ENCODE measurements around the gene RSL1D1.
A peak's percentile ranks its signal among the peaks of the same experiment; 100 is the strongest.

Gene RSL1D1

DNA sequence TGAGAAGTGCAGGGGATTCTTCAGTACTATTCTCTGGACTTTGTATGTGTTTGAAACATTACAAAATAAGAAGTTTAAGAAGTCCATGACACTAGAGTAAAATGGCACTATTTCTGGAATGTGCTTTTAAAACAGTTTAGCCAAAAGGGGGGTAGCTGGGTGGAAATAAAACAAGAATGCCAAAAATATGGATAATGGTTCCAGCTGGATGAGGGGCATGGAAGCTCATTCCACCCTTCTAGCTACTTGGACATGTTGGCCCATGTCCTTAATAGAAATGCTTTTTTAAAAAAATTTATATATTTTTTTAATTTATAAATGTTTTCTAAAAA, 67.3 kb downstream of the RSL1D1 start:
- H3K27ac ChIP-seq (ENCODE audit: low read length), result peak overlapping the region; percentile 67
- no peak overlapping the region for H3K9ac ChIP-seq (ENCODE audit: low read depth, low read length)
- H3K4me3 ChIP-seq (ENCODE audit: low read depth in 1 of 2, low read length in 2 of 2), result no peak overlapping the region
- peaks cover 39% of the 10 kb centered on the region for H3K36me3 ChIP-seq (ENCODE audit: insufficient read depth, low read length)
- no peaks in the 10 kb centered on the region for H3K27me3 ChIP-seq (ENCODE audit: insufficient read depth, low read length, poor library complexity)
- no peaks in the 10 kb centered on the region for H3K9me3 ChIP-seq (ENCODE audit: insufficient read depth, low read length, severe bottlenecking)
- peaks cover 40% of the 10 kb centered on the region for H3K4me1 ChIP-seq (ENCODE audit: insufficient read depth, low read length)
- no peak for DNase-seq
- no peak overlapping the region for H2AFZ ChIP-seq (ENCODE audit: low read depth, low read length)
- peak overlapping the region; percentile 39 for H3K4me2 ChIP-seq (ENCODE audit: insufficient read depth, low read length)
- peaks cover 95% of the 10 kb centered on the region for H3K79me2 ChIP-seq (ENCODE audit: insufficient read depth, low read length)
- TF ChIP-seq, protein P1, sequence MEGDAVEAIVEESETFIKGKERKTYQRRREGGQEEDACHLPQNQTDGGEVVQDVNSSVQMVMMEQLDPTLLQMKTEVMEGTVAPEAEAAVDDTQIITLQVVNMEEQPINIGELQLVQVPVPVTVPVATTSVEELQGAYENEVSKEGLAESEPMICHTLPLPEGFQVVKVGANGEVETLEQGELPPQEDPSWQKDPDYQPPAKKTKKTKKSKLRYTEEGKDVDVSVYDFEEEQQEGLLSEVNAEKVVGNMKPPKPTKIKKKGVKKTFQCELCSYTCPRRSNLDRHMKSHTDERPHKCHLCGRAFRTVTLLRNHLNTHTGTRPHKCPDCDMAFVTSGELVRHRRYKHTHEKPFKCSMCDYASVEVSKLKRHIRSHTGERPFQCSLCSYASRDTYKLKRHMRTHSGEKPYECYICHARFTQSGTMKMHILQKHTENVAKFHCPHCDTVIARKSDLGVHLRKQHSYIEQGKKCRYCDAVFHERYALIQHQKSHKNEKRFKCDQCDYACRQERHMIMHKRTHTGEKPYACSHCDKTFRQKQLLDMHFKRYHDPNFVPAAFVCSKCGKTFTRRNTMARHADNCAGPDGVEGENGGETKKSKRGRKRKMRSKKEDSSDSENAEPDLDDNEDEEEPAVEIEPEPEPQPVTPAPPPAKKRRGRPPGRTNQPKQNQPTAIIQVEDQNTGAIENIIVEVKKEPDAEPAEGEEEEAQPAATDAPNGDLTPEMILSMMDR (IDR thresholded peaks at IDR 0.05; ENCODE audit: borderline replicate concordance, extremely low read depth, low read length, poor library complexity, severe bottlenecking), result no peak
- TF ChIP-seq EZH2 (IDR thresholded peaks at IDR 0.05; ENCODE audit: borderline replicate concordance, low read depth, low read length, severe bottlenecking), result no peak
- no peak for ATAC-seq (ENCODE audit: insufficient read depth, low read depth)
- H4K20me1 ChIP-seq (ENCODE audit: insufficient read depth, low read length), result peaks cover 61% of the 10 kb centered on the region
